Hepatocyte (in vitro differentiated cells): Measurements from ENCODE around the gene FGF1.

ENCODE experiments used
- CTCF ChIP-seq: fragments of 200-600 bp; sonication (generic); IDR thresholded peaks from 2 replicates; pipeline ENCODE4 v1.5.1; 2016; ENCODE audit warnings: antibody characterized with exemption, mild to moderate bottlenecking; ENCODE audit not compliant: poor library complexity
- EZH2 ChIP-seq: fragments of 200-600 bp; sonication (generic); IDR thresholded peaks from 2 replicates; pipeline ENCODE4 v1.6.1; 2016; ENCODE audit warnings: antibody characterized with exemption, mild to moderate bottlenecking, borderline replicate concordance
- EZH2phosphoT487 ChIP-seq: fragments of 200-600 bp; sonication (generic); IDR thresholded peaks from one replicate; pipeline ENCODE4 v1.6.1; 2018; ENCODE audit warnings: antibody characterized with exemption, mild to moderate bottlenecking, low read depth, moderate library complexity; ENCODE audit not compliant: unreplicated experiment, severe bottlenecking

GRCh38 chr5:142602720-142603245, 83.1 kb downstream of the FGF1 start:
- TF ChIP-seq EZH2phosphoT487 = no peak
- no peak for TF ChIP-seq CTCF
- TF ChIP-seq EZH2 = no peak
